22Rv1 (cell line): ENCODE measurements around the gene PIP4K2B.

Experiments used
- CTCF ChIP-seq: fragments of 450-650 bp; IDR thresholded peaks from 2 replicates; pipeline ENCODE4 v1.5.1; 2017; ENCODE audit warnings: mild to moderate bottlenecking
- ZFX ChIP-seq: fragments of 450-650 bp; IDR thresholded peaks from 2 replicates; pipeline ENCODE4 v1.6.1; 2017; ENCODE audit warnings: antibody characterized with exemption, borderline replicate concordance

- TF ChIP-seq CTCF (no peak), ZFX (no peak)
Measured at GRCh38 chr17:38716368-38717005, 82.9 kb downstream of the PIP4K2B start.
